Uterus (tissue), 4 donors: Measurements from ENCODE around the gene FRMPD4. TPM values are rescaled to one million over a fixed set of nuclear protein-coding genes. Genes with fewer than 3 reads are reported as not detected.

Experiments
- DNase-seq, 2 donors: peaks; one replicate each; pipeline ENCODE4 v3.0.0-alpha.2; 2019 to 2020
- H3K27ac ChIP-seq, 2 donors: fragments of 200-600 bp; sonication (generic); 1 replicate in 1 of 2; 2 replicates in 1 of 2; pipeline ENCODE4 v1.5.1; 2016 to 2018
- H3K27me3 ChIP-seq, 2 donors: fragments of 200-600 bp; sonication (generic); one replicate each; pipeline ENCODE4 v1.5.1; 2018 to 2019; ENCODE audit warnings: control low read depth in 1 of 2
- H3K36me3 ChIP-seq, 2 donors: fragments of 200-600 bp; sonication (generic); one replicate each; pipeline ENCODE4 v1.5.1; 2019; ENCODE audit warnings: control low read depth in 1 of 2
- H3K4me1 ChIP-seq, 2 donors: fragments of 200-600 bp; sonication (generic); one replicate each; pipeline ENCODE4 v1.5.1; 2018 to 2019; ENCODE audit warnings: control low read depth in 1 of 2
- H3K4me3 ChIP-seq, 2 donors: fragments of 200-600 bp; sonication (generic); 1 replicate in 1 of 2; 2 replicates in 1 of 2; pipeline ENCODE4 v1.5.1; 2018 to 2019; ENCODE audit warnings: mild to moderate bottlenecking in 1 of 2
- H3K9me3 ChIP-seq, 2 donors: fragments of 200-600 bp; sonication (generic); one replicate each; pipeline ENCODE4 v1.5.1; 2019; ENCODE audit warnings: control low read depth in 1 of 2
- POLR2A ChIP-seq, 2 donors: fragments of 450-650 bp; IDR thresholded peaks; one replicate each; pipeline ENCODE4 v1.6.1; 2016; ENCODE audit warnings: antibody characterized with exemption in 2 of 2, mild to moderate bottlenecking in 1 of 2, moderate library complexity in 1 of 2
- intact Hi-C: fragments of 100-400 bp; cut with DNase I; formaldehyde crosslinking; loops from one replicate; pipeline ENCODE4 v1.15.1; 2023; ENCODE audit warnings: low total_unique reads
- total RNA-seq, 4 donors: library from RNA; depleted of rRNA in 3 of 4; stranded (reverse); fragments of >200 nt in 3 of 4; gene quantifications; one replicate each; pipeline versions ENCODE4 v1.1.0 to v1.2.4, GENCODE V29; 2014 to 2023
- TF ChIP-seq, protein P1 (sequence below), 4 experiments: fragments of 200-600 bp in 2 of 4; fragments of 450-650 bp in 2 of 4; sonication (generic) in 2 of 4; IDR thresholded peaks; one replicate each; pipeline ENCODE4 v1.5.1; 2016 to 2019; ENCODE audit warnings: antibody characterized with exemption in 4 of 4, mild to moderate bottlenecking in 2 of 4, moderate library complexity in 1 of 4
- donor health status: DM: yes; HTN: yes; CAD: no.

The FRMPD4 gene
- under 1 TPM in 2 of 4 donors, not detected in 2; 0.06 to 0.41 TPM for total RNA-seq

DNA sequence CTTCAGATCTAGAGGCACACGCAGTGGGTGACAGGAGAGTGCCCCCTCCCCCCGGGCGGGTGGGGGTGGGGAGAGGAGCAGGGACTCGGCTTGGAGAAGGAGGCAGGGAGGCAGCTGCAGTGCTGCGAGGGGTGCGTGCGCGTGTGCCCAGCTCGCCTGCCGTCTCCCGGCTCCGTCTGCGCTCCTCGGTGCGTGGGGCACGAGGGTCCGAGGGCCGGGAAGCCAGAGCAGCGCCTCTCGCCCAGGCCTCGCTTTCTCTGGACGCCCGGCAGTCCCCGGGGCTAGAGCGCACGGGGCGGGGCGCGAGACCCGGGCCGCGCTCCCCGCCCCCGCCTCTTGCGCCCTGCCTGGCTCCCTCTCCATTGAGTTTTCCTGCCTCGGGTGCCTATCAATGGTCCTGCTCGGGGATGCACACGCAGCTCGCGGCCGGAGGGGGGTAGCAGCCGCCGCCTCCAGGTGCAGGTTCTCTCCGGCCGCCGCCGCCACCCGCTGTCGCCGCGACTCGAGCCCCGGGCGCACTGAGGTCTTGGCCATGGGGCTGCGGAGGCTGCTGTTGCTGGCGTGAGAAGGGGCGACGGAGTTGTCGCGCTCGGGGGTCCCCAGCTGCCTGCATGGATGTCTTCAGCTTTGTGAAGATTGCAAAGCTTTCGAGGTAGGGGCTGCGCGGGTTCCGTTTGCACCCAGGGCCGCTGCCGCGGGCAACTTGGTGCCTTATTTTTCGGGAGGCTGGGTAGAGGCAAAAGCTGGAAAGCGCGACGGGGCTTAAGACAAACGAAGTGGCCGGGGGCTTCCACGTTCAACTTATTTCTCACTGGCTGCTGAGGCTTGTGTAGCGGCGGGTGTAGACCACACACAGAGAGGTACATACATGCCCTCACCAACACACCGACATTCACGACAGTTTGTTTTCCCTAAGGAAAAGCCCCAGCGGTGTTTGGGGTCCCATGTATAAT is at the start of gene FRMPD4:
FRMPD4 (plus strand) TSS at position 113 of the 953 bp plus-strand sequence; CDS start at position 612, 499 bp downstream.
- intact Hi-C loops: no loop called here
- H3K27ac ChIP-seq: no peak within 1 kb of the TSS
- H3K9me3 ChIP-seq: no peaks in the 10 kb centered on the region
- no peak for TF ChIP-seq POLR2A (IDR thresholded peaks at IDR 0.05)
- TF ChIP-seq, protein P1, sequence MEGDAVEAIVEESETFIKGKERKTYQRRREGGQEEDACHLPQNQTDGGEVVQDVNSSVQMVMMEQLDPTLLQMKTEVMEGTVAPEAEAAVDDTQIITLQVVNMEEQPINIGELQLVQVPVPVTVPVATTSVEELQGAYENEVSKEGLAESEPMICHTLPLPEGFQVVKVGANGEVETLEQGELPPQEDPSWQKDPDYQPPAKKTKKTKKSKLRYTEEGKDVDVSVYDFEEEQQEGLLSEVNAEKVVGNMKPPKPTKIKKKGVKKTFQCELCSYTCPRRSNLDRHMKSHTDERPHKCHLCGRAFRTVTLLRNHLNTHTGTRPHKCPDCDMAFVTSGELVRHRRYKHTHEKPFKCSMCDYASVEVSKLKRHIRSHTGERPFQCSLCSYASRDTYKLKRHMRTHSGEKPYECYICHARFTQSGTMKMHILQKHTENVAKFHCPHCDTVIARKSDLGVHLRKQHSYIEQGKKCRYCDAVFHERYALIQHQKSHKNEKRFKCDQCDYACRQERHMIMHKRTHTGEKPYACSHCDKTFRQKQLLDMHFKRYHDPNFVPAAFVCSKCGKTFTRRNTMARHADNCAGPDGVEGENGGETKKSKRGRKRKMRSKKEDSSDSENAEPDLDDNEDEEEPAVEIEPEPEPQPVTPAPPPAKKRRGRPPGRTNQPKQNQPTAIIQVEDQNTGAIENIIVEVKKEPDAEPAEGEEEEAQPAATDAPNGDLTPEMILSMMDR (IDR thresholded peaks at IDR 0.05): peak in 1 of 4 experiments; percentile 10
- no peak within 1 kb of the TSS for H3K4me3 ChIP-seq
- H3K4me1 ChIP-seq: no peaks in the 10 kb centered on the region
- no peaks in the 10 kb centered on the region for H3K36me3 ChIP-seq
- H3K27me3 ChIP-seq: peaks cover 0 to 5% of the 10 kb centered on the region in 2 donors
- no peak for DNase-seq

DNA sequence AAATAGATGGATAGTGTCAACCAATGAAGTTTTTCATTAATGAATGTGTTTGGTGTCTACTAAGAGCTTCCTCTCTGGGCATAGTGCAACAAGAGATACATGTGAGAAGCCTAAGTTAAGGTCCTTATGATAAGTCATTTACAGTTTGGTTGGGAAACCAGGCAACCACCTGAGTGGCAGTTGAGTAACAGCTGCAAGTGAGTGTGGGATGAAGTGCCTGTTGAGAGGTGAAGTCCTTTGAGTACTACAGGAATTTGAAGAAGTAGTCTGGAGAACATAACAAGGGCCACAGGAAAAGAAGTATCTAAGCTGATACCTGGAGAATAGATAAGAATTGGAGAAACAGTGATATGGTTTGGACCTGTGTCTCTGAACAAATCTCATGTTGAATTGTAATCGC is 48.5 kb upstream of the FRMPD4 start:
- intact Hi-C loops: no loop called here
- TF ChIP-seq, protein P1 (IDR thresholded peaks at IDR 0.05): no peak
- no peak for TF ChIP-seq POLR2A (IDR thresholded peaks at IDR 0.05)
- no peak for DNase-seq
- no peaks in the 10 kb centered on the region for H3K36me3 ChIP-seq
- H3K4me1 ChIP-seq: no peaks in the 10 kb centered on the region
- no peak overlapping the region for H3K4me3 ChIP-seq
- no peaks in the 10 kb centered on the region for H3K27me3 ChIP-seq
- H3K9me3 ChIP-seq: no peaks in the 10 kb centered on the region
- H3K27ac ChIP-seq: no peak overlapping the region

DNA sequence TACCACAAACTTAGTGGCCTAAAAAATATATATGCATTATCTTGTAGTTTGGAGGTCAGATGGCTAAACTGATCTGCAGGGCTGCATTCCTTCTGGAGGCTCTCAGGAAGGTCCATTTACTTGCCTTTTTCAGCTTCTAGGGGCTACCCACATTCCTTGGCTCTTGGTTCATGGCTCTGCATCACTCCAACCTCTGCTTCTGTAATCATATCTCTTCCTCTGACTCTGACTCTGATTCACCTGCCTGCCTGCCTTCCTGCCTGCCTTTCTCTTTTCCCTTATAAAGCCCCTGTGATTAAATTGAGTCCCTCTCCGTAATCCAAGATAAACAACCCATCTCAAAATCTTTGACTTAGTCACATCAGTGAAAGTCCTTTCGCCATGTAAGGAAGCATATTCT is 25.0 kb upstream of the FRMPD4 start:
- no peaks in the 10 kb centered on the region for H3K27me3 ChIP-seq
- no peaks in the 10 kb centered on the region for H3K36me3 ChIP-seq
- DNase-seq: no peak
- intact Hi-C loops: no loop called here
- no peaks in the 10 kb centered on the region for H3K9me3 ChIP-seq
- H3K4me1 ChIP-seq: no peaks in the 10 kb centered on the region
- TF ChIP-seq, protein P1 (IDR thresholded peaks at IDR 0.05): no peak
- TF ChIP-seq POLR2A (IDR thresholded peaks at IDR 0.05): no peak
- no peak overlapping the region for H3K4me3 ChIP-seq
- no peak overlapping the region for H3K27ac ChIP-seq

DNA sequence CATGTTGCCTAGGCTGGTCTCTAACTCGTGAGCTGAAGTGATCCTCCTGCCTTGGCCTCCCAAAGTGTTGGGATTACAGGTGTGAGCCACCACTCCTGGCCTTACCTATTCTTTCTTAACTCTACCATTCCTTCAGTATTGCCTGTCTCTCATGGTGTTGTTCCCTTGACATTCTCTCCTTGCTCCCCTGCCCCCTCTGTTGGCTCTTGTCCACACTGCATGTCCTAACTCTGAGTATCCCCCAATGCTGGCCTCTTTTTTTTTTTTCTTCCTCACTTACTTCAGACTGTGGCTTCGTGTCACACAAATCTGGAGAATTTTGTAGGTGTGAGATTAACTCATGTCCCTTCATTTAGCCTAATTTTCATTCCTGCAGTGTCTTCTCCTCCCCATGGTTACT is 22.9 kb upstream of the FRMPD4 start:
- no peaks in the 10 kb centered on the region for H3K4me1 ChIP-seq
- H3K27me3 ChIP-seq: no peaks in the 10 kb centered on the region
- no peaks in the 10 kb centered on the region for H3K9me3 ChIP-seq
- no peaks in the 10 kb centered on the region for H3K36me3 ChIP-seq
- intact Hi-C loops: no loop called here
- DNase-seq: no peak
- no peak for TF ChIP-seq POLR2A (IDR thresholded peaks at IDR 0.05)
- TF ChIP-seq, protein P1 (IDR thresholded peaks at IDR 0.05): no peak
- H3K27ac ChIP-seq: no peak overlapping the region
- H3K4me3 ChIP-seq: no peak overlapping the region

DNA sequence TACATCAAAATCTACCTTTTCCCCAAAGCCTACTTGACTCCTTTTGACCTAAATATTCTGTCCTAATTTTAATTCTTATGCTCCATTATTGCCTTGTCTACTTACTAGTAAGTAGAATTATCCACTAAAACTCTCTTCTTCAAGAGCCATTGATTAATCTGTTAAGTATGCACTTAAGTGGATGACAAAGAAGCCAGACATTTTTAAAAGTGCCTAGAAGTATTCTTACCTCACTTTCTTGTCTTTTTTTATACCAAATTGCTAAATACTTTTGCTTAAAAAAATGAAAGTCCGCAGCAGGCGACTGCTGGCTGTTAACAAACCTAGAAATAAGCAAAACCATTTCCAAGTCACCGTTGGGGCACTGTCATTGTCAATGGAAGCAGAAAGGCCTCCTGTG is 20.1 kb upstream of the FRMPD4 start:
- no peak overlapping the region for H3K27ac ChIP-seq
- no peak overlapping the region for H3K4me3 ChIP-seq
- H3K27me3 ChIP-seq: no peaks in the 10 kb centered on the region
- no peak for DNase-seq
- intact Hi-C loops: no loop called here
- H3K9me3 ChIP-seq: no peaks in the 10 kb centered on the region
- H3K36me3 ChIP-seq: no peaks in the 10 kb centered on the region
- no peaks in the 10 kb centered on the region for H3K4me1 ChIP-seq
- TF ChIP-seq, protein P1 (IDR thresholded peaks at IDR 0.05): no peak
- no peak for TF ChIP-seq POLR2A (IDR thresholded peaks at IDR 0.05)
